HL-60 (cell line): ENCODE measurements around the gene RPRD1B.

ENCODE experiments used
- DNase-seq, 2 experiments: peaks; one replicate each; pipeline ENCODE4 v3.0.0-alpha.2; 2010 to 2020; ENCODE audit warnings: low read depth in 1 of 2, low spot score in 1 of 2
- H3K27ac ChIP-seq: fragments of 250-450 bp; sonication (Bioruptor Pico); replicated peaks from 2 replicates; pipeline ENCODE4 v1.5.1; 2020; ENCODE audit warnings: mild to moderate bottlenecking, moderate library complexity
- H3K27me3 ChIP-seq: fragments of 250-450 bp; sonication (Bioruptor Pico); 2 replicates; pipeline ENCODE4 v1.5.1; 2021; ENCODE audit warnings: mild to moderate bottlenecking, moderate library complexity; ENCODE audit not compliant: insufficient read depth, poor library complexity, severe bottlenecking
- H3K4me3 ChIP-seq: replicated peaks from 2 replicates; pipeline ENCODE4 v1.5.1; 2011; ENCODE audit warnings: mild to moderate bottlenecking, control low read depth, low read length; ENCODE audit not compliant: insufficient read depth
- GABPA ChIP-seq: IDR thresholded peaks from 2 replicates; pipeline ENCODE4 v1.6.1; 2012; ENCODE audit warnings: low read depth
- POLR2AphosphoS5 ChIP-seq: IDR thresholded peaks from 2 replicates; pipeline ENCODE4 v1.6.1; 2012; ENCODE audit warnings: low read depth
- SPI1 ChIP-seq: IDR thresholded peaks from 2 replicates; pipeline ENCODE4 v1.6.1; 2012; ENCODE audit warnings: low read depth, mild to moderate bottlenecking, borderline replicate concordance
- TF ChIP-seq, protein P1 (sequence below): IDR thresholded peaks from 2 replicates; pipeline ENCODE4 v1.6.1; 2012; ENCODE audit warnings: low read depth; ENCODE audit not compliant: insufficient replicate concordance
- TF ChIP-seq, protein P2 (sequence below): IDR thresholded peaks from one replicate; pipeline ENCODE4 v1.5.1; 2011; ENCODE audit warnings: low read length, control low read depth, inconsistent platforms; ENCODE audit not compliant: insufficient read depth

Gene RPRD1B

DNA sequence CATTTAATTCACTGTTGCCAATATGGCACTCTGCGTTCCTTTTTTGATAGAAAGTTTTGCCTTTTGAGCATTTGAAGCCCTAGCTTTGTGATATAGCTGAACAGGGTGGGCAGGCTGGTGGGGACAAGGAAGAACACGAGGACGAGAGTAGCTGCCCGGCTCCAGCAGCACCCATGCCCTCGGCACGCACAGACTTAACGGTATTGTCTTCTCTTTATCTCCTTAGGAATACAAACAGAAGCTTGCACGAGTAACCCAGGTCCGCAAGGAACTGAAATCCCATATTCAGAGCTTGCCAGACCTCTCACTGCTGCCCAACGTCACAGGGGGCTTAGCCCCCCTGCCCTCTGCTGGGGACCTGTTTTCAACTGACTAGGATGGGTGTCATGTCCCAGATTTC, 56.0 kb downstream of the RPRD1B start:
- H3K27me3 ChIP-seq: no peaks in the 10 kb centered on the region
- no peak for DNase-seq
- no peak overlapping the region for H3K27ac ChIP-seq
- TF ChIP-seq, protein P1, sequence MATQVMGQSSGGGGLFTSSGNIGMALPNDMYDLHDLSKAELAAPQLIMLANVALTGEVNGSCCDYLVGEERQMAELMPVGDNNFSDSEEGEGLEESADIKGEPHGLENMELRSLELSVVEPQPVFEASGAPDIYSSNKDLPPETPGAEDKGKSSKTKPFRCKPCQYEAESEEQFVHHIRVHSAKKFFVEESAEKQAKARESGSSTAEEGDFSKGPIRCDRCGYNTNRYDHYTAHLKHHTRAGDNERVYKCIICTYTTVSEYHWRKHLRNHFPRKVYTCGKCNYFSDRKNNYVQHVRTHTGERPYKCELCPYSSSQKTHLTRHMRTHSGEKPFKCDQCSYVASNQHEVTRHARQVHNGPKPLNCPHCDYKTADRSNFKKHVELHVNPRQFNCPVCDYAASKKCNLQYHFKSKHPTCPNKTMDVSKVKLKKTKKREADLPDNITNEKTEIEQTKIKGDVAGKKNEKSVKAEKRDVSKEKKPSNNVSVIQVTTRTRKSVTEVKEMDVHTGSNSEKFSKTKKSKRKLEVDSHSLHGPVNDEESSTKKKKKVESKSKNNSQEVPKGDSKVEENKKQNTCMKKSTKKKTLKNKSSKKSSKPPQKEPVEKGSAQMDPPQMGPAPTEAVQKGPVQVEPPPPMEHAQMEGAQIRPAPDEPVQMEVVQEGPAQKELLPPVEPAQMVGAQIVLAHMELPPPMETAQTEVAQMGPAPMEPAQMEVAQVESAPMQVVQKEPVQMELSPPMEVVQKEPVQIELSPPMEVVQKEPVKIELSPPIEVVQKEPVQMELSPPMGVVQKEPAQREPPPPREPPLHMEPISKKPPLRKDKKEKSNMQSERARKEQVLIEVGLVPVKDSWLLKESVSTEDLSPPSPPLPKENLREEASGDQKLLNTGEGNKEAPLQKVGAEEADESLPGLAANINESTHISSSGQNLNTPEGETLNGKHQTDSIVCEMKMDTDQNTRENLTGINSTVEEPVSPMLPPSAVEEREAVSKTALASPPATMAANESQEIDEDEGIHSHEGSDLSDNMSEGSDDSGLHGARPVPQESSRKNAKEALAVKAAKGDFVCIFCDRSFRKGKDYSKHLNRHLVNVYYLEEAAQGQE: no peak
- no peak for TF ChIP-seq SPI1
- no peak for TF ChIP-seq POLR2AphosphoS5
- TF ChIP-seq, protein P2, sequence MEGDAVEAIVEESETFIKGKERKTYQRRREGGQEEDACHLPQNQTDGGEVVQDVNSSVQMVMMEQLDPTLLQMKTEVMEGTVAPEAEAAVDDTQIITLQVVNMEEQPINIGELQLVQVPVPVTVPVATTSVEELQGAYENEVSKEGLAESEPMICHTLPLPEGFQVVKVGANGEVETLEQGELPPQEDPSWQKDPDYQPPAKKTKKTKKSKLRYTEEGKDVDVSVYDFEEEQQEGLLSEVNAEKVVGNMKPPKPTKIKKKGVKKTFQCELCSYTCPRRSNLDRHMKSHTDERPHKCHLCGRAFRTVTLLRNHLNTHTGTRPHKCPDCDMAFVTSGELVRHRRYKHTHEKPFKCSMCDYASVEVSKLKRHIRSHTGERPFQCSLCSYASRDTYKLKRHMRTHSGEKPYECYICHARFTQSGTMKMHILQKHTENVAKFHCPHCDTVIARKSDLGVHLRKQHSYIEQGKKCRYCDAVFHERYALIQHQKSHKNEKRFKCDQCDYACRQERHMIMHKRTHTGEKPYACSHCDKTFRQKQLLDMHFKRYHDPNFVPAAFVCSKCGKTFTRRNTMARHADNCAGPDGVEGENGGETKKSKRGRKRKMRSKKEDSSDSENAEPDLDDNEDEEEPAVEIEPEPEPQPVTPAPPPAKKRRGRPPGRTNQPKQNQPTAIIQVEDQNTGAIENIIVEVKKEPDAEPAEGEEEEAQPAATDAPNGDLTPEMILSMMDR: no peak
- no peak for TF ChIP-seq GABPA
- no peak overlapping the region for H3K4me3 ChIP-seq

DNA sequence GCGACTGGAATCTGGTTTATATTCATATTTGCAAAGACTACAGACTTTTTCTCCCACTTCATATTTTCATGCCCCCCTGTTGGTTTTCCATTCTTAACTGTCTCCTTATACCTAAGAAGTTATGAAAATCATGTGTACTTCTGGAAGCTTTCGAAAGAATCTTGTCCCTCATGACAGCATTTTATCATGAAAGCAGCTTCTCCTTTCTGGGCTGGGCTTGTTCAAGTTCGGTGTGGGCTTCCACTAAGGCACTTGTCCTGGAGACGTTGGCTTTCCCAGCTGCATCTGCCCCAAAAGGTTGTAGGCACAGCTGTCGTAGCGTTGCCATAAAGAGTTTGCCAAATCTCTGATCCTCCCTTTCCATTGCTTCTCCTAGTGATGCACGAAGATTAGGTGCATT, 56.5 kb downstream of the RPRD1B start:
- TF ChIP-seq GABPA (no peak), POLR2AphosphoS5 (no peak)
- TF ChIP-seq, protein P1: no peak
- TF ChIP-seq, protein P2: no peak
- no peaks in the 10 kb centered on the region for H3K27me3 ChIP-seq
- H3K27ac ChIP-seq: no peak overlapping the region
- no peak overlapping the region for H3K4me3 ChIP-seq
- peak in 1 of 2 experiments; percentile 7 for DNase-seq

DNA sequence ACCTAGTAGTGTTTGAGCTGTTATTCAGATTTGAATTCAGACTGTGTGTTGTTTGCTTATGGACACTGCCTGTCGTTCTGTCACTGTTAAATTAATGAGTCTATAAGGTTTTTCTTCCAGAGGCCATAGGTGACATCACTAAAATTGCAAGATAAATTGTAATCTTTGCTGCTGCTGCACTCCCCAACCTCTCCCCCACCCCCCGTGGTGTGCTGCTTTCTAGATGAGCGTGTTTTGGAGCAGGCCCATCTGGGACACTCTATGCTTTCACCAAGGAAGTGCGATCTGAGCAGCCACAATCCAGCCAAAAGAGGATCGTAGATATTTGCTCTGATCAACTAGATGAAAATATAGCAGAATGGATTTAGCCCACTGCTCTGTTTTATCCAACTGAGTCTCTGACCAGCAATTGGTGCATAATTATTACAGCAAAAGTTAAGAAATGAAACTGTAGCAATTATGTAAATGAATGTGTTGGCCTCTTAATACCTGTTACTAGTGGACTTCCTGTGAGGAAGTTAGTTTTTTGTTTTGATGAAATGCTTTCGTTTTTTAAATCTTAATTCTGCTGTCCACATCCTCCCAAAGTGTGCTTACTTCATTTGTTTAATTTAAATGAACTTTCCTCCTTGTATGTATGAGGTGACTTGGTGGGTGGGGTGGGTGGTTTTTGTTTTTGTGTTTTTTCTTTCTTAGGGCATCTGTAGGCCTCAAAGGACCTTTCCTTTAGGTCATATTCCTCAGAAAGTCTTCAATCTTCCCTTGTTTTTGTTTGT, 58.1 kb downstream of the RPRD1B start:
- H3K27ac ChIP-seq: peak overlapping the region; percentile 43; the same call in 1 of the 2 replicates
- DNase-seq: no peak
- H3K4me3 ChIP-seq: no peak overlapping the region
- TF ChIP-seq GABPA (no peak), SPI1 (no peak), POLR2AphosphoS5 (no peak)
- TF ChIP-seq, protein P2: no peak
- TF ChIP-seq, protein P1: no peak
- no peaks in the 10 kb centered on the region for H3K27me3 ChIP-seq
